ENCODE measurements around the gene PTPRD.

PTPRD gene

GRCh38 chr9:10054456-10054855, 558.3 kb downstream of the PTPRD start:
- no peak for DNase-seq

- DNase-seq: no peak
Measured at GRCh38 chr9:10052916-10053315, 559.9 kb downstream of the PTPRD start.

- peak in 1 of 56 donors; percentile 0 for DNase-seq
Measured at GRCh38 chr9:10052181-10052580, 560.6 kb downstream of the PTPRD start.

GRCh38 chr9:10050016-10050415, 562.8 kb downstream of the PTPRD start:
- no peak for DNase-seq

- DNase-seq: no peak
Measured at GRCh38 chr9:10048994-10049393, 563.8 kb downstream of the PTPRD start.

GRCh38 chr9:10045598-10045997, 567.2 kb downstream of the PTPRD start:
- no peak for DNase-seq

- DNase-seq: peak in 1 of 56 donors; percentile 1
Measured at GRCh38 chr9:10041726-10042229, 571.0 kb downstream of the PTPRD start.

- DNase-seq: no peak
Measured at GRCh38 chr9:10036095-10036494, 576.7 kb downstream of the PTPRD start.

GRCh38 chr9:10032166-10032565, 580.6 kb downstream of the PTPRD start:
- DNase-seq: no peak

- DNase-seq: no peak
Measured at GRCh38 chr9:10026443-10026984, 586.3 kb downstream of the PTPRD start.

- DNase-seq: no peak
Measured at GRCh38 chr9:10015755-10016154, 597.0 kb downstream of the PTPRD start.

GRCh38 chr9:10014889-10015288, 597.9 kb downstream of the PTPRD start:
- DNase-seq: no peak

- DNase-seq: no peak
Measured at GRCh38 chr9:10009401-10009800, 603.4 kb downstream of the PTPRD start.

GRCh38 chr9:10008101-10008799, 604.6 kb downstream of the PTPRD start:
- no peak for DNase-seq

- no peak for DNase-seq
Measured at GRCh38 chr9:10007356-10007755, 605.4 kb downstream of the PTPRD start.

- no peak for DNase-seq
Measured at GRCh38 chr9:10005206-10005605, 607.6 kb downstream of the PTPRD start.

- DNase-seq: no peak
Measured at GRCh38 chr9:10003047-10003446, 609.8 kb downstream of the PTPRD start.

GRCh38 chr9:10000669-10001068, 612.1 kb downstream of the PTPRD start:
- DNase-seq: no peak

- no peak for DNase-seq
Measured at GRCh38 chr9:9998491-9999287, 614.1 kb downstream of the PTPRD start.

GRCh38 chr9:9997585-9997984, 615.2 kb downstream of the PTPRD start:
- DNase-seq: no peak

- DNase-seq: no peak
Measured at GRCh38 chr9:9996259-9996658, 616.5 kb downstream of the PTPRD start.

GRCh38 chr9:9992936-9993335, 619.9 kb downstream of the PTPRD start:
- no peak for DNase-seq

All from nucleus accumbens (tissue), 56 donors.